A172 (cell line): ENCODE data around the gene PARD3B. TPM values are rescaled to one million over a fixed set of nuclear protein-coding genes. Genes with fewer than 3 reads are reported as not detected.
"Not testable (repeated sequence)": the region's sequence is repeated elsewhere in the genome, so short reads cannot be mapped to it uniquely, and the experiment has no call there.

Experiments
- DNase-seq: peaks from one replicate; pipeline ENCODE4 v3.0.0-alpha.2; 2015; ENCODE audit warnings: low spot score
- total RNA-seq: library from RNA; depleted of rRNA; stranded (reverse); fragments of >200 nt; shearing (Covaris generic); gene quantifications from 2 replicates; pipeline ENCODE4 v1.2.3, GENCODE V29; 2014

Gene PARD3B
- total RNA-seq, 1 experiment from 2014 or later, result 5.4 TPM

DNA sequence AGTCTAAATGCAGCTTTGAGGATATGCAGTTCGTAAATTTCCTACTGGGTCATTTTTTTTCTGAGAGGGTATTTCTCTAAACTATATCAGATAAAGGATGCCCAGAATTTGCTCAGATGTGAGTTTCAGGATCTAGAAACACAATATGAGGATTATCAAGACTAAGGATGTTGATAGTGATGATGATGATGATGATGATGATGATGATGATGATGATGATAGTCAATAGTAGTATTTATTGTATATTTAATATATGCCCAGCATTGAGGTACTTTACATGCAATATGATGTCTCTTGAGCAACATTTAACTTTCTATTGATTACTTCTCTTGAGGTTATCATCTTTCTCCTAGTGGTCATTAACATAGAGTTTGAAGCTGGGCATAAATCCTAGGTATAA, 914.9 kb downstream of the PARD3B start:
- no peak for DNase-seq

DNA sequence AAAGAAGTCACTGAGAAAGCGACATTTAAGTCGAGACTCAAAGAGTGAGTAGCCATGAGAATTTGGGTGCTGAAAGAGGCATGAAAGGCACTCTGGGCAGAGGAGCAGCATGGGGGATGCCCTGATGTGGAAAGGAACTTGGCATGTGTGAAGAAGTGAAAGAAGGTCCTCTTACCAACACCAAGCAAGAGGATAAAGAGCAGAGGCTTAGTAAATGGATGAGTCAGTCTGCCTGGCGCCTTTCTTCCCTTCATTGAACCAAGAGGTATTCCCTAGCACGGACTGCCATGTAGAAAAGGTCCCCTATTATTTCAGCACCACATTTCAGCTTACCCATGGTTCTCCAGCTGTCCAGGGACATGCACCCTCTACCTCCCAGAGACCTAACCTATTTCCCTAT, 915.9 kb downstream of the PARD3B start:
- no peak for DNase-seq

- DNase-seq, result no peak
These were observed 916.7 kb downstream of the PARD3B start for GRCh38 chr2:205461678-205462665.

GRCh38 chr2:205462681-205463345, 917.5 kb downstream of the PARD3B start:
- no peak for DNase-seq

GRCh38 chr2:205463466-205464025, 918.3 kb downstream of the PARD3B start:
- no peak for DNase-seq

DNA sequence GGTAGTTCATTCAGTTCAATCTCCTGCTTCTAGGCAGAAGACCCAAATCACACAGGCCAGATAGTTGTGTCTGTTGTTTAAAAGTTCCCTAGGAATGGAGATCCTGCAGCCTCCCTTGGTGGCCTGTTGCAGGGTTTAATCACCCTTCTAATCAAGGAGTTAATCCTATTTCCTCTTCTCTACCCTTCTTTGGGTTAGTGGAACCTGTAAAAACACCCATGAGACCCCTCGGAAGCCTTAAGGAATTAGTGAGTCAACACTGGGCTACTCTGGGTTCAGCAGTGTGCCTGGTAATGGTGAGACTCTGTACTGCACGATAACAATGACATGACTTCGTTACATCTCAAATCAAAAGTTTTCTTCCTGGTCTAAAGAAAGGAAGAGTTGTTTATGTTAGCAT, 919.4 kb downstream of the PARD3B start:
- no peak for DNase-seq

DNA sequence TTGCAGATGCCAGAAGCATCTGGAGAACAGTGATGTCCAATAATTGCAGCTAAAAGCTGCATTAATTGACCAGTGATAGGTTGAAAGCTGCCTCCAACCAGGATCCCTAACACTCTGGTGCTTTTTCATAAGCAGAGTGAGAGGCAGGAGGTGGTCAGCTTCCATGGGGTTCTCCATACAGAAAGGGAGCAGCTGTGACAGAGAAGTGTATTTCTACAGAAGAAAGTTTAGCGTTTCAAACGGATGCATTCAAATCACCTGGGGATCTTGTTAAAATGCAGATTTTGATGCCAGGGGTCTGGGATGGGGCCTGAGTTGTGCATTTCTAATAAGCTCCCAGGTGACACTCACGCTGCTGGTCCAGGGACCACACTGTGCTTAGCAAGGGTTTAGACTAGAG, 920.5 kb downstream of the PARD3B start:
- no peak for DNase-seq

GRCh38 chr2:205471776-205472175, 926.5 kb downstream of the PARD3B start:
- DNase-seq, result no peak

DNA sequence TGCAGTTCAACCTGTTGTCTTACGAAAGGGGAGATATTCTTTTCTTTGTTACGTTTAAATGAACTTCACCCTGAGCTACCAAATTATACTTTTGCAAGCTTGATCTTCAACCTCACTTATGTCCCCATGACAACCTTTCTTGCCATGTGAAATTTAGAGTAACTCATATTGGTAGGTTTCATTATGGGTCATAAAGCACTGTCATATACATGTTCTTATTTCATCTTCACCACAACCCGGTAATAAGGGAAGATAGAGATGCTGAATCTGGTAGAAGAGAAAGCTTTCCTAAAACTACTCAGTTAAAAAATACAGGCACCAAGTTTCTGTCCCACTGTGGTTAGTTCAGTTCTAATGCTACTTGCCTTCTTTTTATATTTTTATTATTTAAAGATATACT, 928.5 kb downstream of the PARD3B start:
- no peak for DNase-seq

GRCh38 chr2:205474741-205475415, 929.6 kb downstream of the PARD3B start:
- peak; percentile 18 for DNase-seq

GRCh38 chr2:205475416-205475768, 930.1 kb downstream of the PARD3B start:
- DNase-seq, result no peak

DNA sequence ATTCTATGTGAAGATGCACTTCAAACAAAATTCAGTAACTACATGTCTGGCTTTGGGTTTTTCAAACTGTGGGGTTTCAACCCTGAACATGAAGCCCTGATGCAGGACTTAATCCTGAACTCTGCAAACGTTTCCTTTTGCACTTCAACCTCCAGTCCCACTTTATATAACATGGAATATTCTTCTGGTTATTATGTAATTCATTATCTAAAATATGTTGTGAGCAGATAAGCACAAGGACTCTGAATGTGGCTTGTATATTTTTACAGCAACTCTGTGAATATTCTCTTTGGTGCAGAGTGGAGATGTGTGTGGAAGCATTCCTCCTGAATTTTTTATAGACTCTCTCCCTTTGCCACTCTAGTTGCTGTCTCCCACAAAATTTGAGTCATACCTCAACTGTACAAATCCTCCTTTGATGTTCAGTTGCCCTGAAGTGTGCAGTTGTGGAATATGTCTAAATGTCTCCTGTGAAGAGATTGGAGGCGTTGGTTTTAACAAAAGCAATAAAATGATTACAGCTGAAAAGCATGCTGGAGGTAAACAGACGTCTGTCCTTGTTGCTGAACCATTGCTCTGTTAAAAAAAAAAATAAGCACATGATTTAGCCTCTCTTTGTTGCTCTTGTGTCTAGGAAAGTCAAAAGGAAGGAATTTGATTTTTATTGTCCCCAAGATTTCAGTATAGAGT, 931.9 kb downstream of the PARD3B start:
- DNase-seq, result no peak

DNA sequence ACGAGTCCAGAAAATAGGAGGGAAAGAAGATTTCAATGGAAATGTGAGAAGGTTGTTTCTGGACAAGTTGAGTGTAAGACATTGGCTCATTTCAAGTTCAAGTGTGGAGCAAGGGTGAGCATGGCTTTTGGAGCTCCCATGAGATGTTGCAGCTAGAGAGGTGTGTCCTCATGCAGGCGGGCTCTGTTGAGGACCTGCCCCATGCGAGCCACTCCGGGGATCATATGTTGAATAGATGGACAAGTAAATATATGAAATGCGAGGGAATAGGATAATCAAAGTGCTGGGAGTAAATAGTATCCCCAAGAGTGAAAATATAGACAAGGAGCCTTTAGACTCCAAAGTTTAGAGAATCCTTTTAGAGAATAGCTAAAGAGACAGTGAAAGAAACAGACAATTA, 936.6 kb downstream of the PARD3B start:
- DNase-seq, result no peak

- no peak for DNase-seq
These were observed 937.3 kb downstream of the PARD3B start for GRCh38 chr2:205482399-205483081.

DNA sequence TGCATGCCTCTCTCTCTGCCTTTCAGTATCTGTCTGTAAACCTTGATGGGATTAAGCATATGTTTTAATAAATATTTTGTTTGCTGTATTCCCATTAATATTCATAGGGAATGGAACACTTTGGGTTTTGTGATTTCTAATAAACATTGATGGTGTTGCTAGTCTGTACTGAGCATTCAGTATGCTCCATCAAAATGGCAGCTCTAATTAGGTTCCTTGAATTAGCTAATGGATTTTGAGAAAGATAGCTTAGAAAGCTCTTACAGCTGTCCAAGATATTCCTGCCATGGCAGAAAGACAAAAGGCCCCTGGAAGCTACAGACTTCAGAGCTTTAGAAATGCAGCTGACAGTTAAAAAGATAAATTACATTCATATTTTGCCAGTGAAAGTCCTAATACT, 937.8 kb downstream of the PARD3B start:
- DNase-seq, result no peak

GRCh38 chr2:205484215-205484614, 938.9 kb downstream of the PARD3B start:
- no peak for DNase-seq

DNA sequence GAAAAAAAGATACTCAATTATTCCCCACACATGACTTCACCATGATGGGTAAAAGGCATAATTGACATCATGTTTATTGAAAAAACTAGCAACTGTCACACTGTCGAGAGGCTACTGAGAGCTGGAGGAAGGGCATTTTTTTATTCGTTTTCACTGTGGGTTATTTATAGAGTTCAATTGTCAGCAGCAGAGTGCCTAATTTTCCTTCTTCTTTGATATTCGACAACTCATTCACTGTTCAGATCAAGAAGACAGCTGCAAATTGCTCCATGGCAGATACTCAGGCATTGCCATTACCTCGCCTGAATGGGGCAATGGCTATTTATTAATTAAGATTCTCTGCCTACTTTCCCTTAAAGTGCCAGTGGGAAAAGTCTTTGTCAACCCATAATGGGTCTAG, 939.5 kb downstream of the PARD3B start:
- no peak for DNase-seq

DNA sequence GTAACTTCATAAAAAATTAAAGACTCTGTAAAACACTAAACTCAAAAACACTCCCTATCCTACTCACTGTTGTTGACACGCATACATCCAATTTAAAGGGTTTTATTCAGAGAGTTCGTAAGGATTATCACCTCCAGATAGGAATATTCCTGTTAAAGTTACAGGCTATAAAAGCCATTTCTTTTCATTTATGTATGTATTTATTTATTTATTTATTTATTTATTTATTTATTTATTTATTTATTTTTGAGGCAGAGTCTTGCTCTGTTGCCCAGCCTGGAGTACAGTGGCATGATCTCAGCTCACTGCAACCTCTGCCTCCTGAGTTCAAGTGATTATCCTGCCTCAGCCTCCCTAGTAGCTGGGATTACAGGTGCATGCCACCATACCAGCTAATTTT, 948.3 kb downstream of the PARD3B start:
- DNase-seq, result not testable (repeated sequence)

DNA sequence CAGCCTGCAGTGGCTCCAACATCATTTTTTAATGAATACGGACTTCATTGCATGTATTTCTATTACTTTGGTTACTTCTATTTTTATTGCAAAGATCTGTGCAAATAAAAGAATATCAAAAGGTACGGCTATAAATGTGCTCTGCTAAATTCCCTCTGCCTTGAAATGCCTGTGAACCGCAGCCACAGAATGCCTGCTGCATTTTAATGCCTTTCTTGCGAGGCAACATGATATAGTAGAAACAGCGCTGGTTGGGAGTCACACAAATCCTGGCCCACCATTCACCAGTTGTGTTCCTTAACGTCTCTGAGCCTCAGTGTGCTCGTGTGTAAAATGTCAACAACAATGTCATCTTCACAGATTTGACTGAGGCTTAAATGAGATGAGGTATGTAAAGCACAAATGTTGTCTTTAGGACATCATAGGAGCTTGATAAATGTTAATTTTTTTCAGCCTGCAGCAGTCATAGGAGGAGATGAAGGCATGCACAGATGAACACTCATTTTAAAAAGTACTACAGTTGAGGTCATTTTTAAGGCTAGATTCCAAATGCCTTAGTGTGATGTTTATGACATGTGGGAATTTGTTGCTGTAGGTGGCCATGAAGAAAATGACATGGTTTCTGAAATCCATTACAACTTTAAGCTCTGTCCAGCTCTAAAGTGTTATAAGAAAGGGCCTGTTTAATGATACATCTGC, 949.4 kb downstream of the PARD3B start:
- DNase-seq, result no peak

DNA sequence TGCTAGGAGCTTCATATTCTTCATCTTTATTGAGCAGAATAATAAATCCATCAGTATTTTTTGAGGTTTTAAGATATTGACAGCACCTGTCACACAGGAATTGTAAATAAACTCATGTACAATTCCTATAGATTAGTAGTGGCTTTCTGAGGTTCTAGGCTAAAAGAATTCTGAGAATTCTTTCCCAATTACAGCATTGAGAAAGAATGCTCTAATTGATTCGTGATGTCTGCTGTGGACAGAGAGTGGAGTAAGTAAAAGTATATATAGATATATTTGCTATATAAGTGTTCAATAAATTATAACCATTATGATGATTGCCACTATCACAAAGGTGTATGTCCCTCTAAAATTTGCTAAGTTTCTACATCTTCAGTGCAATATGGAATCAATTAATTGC, 950.5 kb downstream of the PARD3B start:
- DNase-seq, result no peak
